NCI-H187 (cell line): ENCODE data around the gene CTNNA2.

Experiments
- DNase-seq, 2 experiments: peaks; one replicate each; lab custom pipeline; 2025; lab: John Stamatoyannopoulos, UW

Gene CTNNA2

DNA sequence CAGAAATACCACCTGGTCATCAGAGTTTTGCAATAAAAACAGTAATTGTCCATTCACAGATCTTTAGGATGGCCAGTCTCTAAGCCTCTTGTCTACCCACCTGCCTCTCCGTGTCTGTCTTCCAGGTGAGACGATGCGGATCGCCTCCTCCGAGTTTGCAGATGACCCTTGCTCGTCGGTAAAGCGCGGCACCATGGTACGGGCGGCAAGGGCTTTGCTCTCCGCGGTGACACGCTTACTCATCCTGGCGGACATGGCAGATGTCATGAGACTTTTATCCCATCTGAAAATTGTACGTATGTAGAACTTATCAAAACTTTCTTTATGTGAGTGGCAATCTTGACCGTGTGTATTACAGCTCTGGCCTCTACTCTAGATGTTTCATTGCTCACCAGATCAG is 345.0 kb downstream of the CTNNA2 start:
- DNase-seq = no peak

- no peak for DNase-seq
Observed at GRCh38 chr2:79860228-79861058, 347.6 kb downstream of the CTNNA2 start.

GRCh38 chr2:79861059-79861374 is 348.2 kb downstream of the CTNNA2 start:
- DNase-seq = no peak

DNA sequence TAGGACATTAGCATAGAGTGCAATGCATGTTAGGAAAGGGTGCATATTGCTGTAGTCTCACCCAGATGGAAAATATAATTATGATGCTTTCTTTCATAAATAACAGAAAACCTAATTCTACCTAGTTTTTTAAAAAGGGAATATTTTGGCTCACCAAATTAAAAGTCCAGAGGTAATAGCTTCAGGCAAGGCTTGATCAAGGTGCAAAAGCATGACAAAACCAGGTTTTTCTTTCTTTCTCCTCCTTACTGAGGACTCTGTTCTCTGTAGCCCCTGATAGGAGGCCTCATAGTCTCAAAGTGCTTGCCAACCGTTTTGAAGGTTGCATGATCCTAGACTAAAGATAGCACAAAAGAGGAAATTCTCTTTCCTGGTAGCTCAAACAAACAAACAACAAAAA is 349.9 kb downstream of the CTNNA2 start:
- no peak for DNase-seq

GRCh38 chr2:79872656-79873055 is 359.8 kb downstream of the CTNNA2 start:
- DNase-seq = no peak

GRCh38 chr2:79874015-79874414 is 361.2 kb downstream of the CTNNA2 start:
- DNase-seq = no peak

GRCh38 chr2:79876430-79876829 is 363.6 kb downstream of the CTNNA2 start:
- no peak for DNase-seq

DNA sequence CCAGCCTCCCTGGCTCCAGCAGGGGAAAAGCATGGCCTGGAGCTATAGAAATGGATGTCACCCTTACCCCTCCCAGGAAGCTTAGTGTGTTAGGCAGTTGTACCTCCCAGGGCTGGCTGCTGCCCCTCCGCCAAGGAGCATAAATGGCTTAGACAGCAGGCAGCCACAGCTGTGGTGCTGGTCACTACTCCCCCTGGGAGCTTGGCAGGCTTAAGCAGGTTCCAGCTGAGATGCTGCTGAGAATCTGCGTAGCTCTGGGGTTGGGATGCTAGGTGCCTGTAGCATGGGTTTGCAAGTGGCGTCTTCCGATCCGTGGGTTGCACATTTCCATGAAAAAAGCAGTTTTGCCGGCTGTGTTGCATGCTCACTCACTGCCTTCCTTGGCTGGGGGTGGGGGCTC is 369.7 kb downstream of the CTNNA2 start:
- no peak for DNase-seq

DNA sequence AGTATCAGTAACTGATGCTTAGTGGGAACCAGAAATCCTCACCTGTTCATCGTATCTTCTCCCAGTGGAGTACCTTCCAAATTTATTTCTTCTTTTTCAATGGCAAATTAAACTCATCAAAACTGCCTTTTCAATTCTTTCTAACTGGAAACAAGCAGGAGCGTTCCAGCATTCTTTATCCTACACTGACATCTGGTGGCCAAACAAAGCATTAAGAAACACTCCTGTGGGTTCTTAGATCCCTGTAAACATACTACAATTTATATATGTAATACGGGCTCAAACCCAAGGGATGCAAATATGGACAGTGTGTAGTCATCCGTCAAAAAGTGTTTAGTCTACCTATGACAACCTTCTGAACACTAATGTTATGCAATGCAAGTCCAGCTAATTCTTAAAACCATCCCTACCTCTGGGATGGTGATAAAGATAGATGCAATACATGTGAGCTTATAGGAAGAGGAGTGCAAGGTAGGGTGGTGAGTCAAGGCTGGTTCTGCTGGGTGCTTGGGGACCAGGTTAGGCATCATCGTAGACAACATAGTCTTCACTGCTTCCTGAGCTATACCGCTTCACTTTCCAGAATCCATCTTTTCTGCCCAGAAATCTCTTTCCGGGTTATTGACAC is 375.0 kb downstream of the CTNNA2 start:
- no peak for DNase-seq

DNA sequence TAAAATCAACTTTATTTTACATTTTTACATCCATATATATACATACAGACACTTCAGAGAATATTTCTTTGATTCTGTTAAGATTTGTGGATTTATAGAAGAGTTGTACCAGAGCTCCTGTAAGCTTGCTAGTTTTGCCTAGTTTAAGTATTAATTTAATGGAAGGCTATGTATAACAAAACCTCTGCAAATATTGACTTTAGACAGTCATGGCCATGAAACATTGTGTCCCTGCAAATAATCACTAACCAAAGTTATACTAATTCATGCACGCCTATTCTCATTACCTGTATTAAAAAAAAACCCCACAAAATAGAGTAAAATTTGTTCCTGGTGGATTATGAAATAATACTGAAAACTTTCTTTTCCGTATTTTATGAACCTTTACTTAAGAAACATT is 379.3 kb downstream of the CTNNA2 start:
- DNase-seq = no peak

- no peak for DNase-seq
Observed at GRCh38 chr2:79899196-79899595, 386.3 kb downstream of the CTNNA2 start.

DNA sequence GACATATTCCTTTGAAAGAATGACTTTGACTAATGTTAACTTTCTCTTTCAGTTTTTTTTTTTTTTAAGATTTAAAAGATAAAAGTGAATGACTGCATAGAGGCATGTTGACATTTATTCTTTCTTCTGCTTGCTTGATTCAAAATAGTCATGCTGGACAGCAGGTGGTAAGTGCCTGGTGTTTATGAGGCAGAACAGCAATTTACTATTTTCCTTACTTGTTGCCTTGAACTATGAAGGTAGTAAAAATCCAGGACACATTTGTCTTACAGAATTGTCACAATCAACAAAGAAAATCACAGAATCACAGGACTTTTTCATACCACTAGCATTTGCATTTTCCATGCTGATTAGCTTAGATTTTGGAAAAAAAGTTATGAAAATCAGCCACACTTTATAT is 388.3 kb downstream of the CTNNA2 start:
- DNase-seq = no peak

- DNase-seq = no peak
Observed at GRCh38 chr2:79903222-79904000, 390.6 kb downstream of the CTNNA2 start.

DNA sequence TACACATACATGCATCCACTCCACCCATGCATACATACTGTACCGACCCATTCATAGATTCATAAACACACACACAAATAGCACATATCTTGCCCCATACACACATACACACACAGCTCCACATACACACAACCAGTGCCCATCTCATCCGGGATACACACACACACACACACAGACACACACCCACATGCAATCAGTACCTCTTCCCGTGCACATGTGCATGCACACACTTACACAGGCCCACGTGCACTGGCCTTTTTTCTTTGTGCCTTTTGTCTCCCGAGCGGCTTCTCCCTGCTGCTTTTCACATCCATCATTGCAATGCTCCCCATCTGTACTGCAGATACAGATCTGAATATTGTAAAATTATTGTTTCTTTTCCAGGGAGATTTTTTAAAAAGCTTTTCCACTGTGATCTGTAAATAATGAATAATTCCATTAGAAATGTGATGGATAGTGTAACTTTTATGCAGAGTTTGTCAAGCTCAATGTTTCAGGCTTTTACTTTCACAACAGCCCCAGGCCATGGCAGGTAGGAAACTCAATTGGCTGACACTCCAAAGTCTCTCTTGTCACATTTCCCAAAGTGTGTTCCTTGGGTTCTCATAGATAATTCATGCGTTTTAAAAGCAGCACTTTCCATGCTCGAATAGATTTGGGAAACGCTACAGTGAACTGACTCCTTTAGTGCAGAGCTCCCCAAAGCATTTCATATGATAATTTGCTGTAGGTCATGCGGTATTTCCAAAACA is 393.5 kb downstream of the CTNNA2 start:
- DNase-seq = no peak

- DNase-seq = no peak
Observed at GRCh38 chr2:79909521-79909920, 396.7 kb downstream of the CTNNA2 start.

DNA sequence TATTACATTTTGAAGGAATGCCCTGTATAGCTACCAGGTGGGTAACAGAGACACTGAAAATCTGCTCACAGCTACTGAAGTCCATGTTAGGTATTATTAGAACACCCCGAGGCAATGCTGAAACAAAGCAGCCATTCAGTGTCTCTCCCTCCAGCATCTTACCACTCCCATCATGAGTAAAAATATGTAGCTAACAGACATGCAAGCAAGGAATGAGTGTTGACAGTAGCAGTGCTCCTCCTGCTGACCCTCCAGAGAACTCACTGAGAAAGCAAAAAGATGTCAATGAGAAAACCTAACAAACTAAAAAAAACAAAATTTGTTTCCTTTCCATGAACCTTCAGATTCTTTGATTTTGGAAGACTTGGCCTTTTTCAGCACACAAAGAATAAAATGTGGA is 397.8 kb downstream of the CTNNA2 start:
- no peak for DNase-seq

DNA sequence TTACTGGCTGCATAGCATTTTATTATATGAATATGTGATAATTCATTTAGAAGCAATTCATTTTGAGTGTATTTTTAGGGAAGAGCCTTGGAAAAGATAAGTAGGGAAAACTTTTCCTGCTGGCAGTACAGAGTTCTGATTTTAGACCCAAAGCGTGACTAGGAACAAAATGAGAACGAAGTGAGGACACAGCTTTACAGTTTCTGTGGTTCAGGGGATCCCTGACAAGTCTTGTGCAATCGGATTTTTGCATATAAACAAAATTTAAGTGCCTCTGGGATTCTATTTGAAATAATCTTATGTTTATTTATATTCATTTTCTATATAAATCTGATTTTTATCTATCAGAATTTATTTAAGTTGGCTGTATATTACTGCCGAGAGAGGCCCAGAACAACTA is 402.6 kb downstream of the CTNNA2 start:
- no peak for DNase-seq

- DNase-seq = no peak
Observed at GRCh38 chr2:79916285-79916684, 403.4 kb downstream of the CTNNA2 start.

- DNase-seq = no peak
Observed at GRCh38 chr2:79920512-79921076, 407.7 kb downstream of the CTNNA2 start.

- DNase-seq = no peak
Observed at GRCh38 chr2:79929624-79930023, 416.8 kb downstream of the CTNNA2 start.

- DNase-seq = no peak
Observed at GRCh38 chr2:79935046-79935732, 422.3 kb downstream of the CTNNA2 start.
